CD4-positive, alpha-beta memory T cell (primary cell): ENCODE results near the gene CCDC69. TPM values are rescaled to one million over a fixed set of nuclear protein-coding genes. Genes with fewer than 3 reads are reported as not detected.
A peak's percentile ranks its signal among the peaks of the same experiment; 100 is the strongest.

Source experiments
- CTCF ChIA-PET: fragments of 350-600 bp; sonication (Branson Sonifier 250); formaldehyde crosslinking; loops from one replicate; lab custom pipeline; 2021; ENCODE audit warnings: inconsistent platforms; ENCODE audit not compliant: partially characterized antibody; lab: Charles Lee
- POLR2A ChIA-PET: fragments of 350-600 bp; sonication (Branson Sonifier 250); formaldehyde crosslinking; loops from one replicate; lab custom pipeline; 2021; ENCODE audit not compliant: partially characterized antibody; lab: Charles Lee
- DNase-seq, 5 donors: peaks; one replicate each; pipeline versions ENCODE4 v3.0.0 to v3.0.0-alpha.2; 2020 to 2022; ENCODE audit warnings: mixed read lengths in 1 of 5
- H3K27ac ChIP-seq: one replicate; pipeline ENCODE4 v1.7.0; 2013; ENCODE audit warnings: low read depth, low read length
- H3K27me3 ChIP-seq: 2 replicates; pipeline ENCODE4 v1.7.0; 2013; ENCODE audit warnings: mild to moderate bottlenecking, low read length, moderate library complexity; ENCODE audit not compliant: insufficient read depth
- H3K36me3 ChIP-seq: 2 replicates; pipeline ENCODE4 v1.7.0; 2013; ENCODE audit warnings: mild to moderate bottlenecking, low read length, moderate library complexity; ENCODE audit not compliant: insufficient read depth
- H3K4me1 ChIP-seq: 2 replicates; pipeline ENCODE4 v1.7.0; 2013; ENCODE audit warnings: mild to moderate bottlenecking, low read length, moderate library complexity; ENCODE audit not compliant: insufficient read depth
- H3K4me3 ChIP-seq, 2 donors: one replicate each; pipeline ENCODE4 v1.7.0; 2013; ENCODE audit warnings: low read length in 2 of 2, mild to moderate bottlenecking in 1 of 2
- H3K9me3 ChIP-seq, 2 donors: one replicate each; pipeline ENCODE4 v1.7.0; 2013; ENCODE audit warnings: low read length in 2 of 2, control low read depth in 1 of 2; ENCODE audit not compliant: control insufficient read depth in 1 of 2
- H3K27ac Mint-ChIP-seq, 7 donors: one replicate each; pipeline ENCODE4 v1.8.0; 2020 to 2021; ENCODE audit warnings: mixed read lengths in 7 of 7, mild to moderate bottlenecking in 6 of 7, inconsistent platforms in 3 of 7, moderate library complexity in 3 of 7
- H3K27me3 Mint-ChIP-seq, 2 donors: one replicate each; pipeline ENCODE4 v1.8.0; 2020 to 2021; ENCODE audit warnings: mixed read lengths in 2 of 2
- H3K36me3 Mint-ChIP-seq, 2 donors: one replicate each; pipeline ENCODE4 v1.8.0; 2020 to 2021; ENCODE audit warnings: mixed read lengths in 2 of 2, inconsistent platforms in 1 of 2, mild to moderate bottlenecking in 1 of 2
- H3K4me1 Mint-ChIP-seq, 4 donors: one replicate each; pipeline ENCODE4 v1.8.0; 2020 to 2021; ENCODE audit warnings: mixed read lengths in 4 of 4, mild to moderate bottlenecking in 1 of 4
- H3K4me3 Mint-ChIP-seq, 8 donors: one replicate each; pipeline ENCODE4 v1.8.0; 2020 to 2021; ENCODE audit warnings: mixed read lengths in 8 of 8, mild to moderate bottlenecking in 7 of 8, moderate library complexity in 6 of 8, inconsistent platforms in 3 of 8
- H3K9me3 Mint-ChIP-seq, 8 donors: one replicate each; pipeline ENCODE4 v1.8.0; 2020 to 2021; ENCODE audit warnings: mixed read lengths in 8 of 8, mild to moderate bottlenecking in 5 of 8, inconsistent platforms in 3 of 8, moderate library complexity in 1 of 8
- intact Hi-C: fragments of 100-400 bp; cut with micrococcal nuclease; formaldehyde crosslinking; loops from one replicate; pipeline ENCODE4 v1.15.1; 2023
- polyA plus RNA-seq, 2 donors: library from polyadenylated mRNA; unstranded; fragments of 300-500 nt; fragmentation: Illumina TruSeq; gene quantifications; one replicate each; pipeline ENCODE4 v1.2.3, GENCODE V29; 2021
- total RNA-seq, 2 experiments: library from RNA; stranded (reverse); gene quantifications; one replicate each; pipeline ENCODE4 v1.2.3, GENCODE V29; 2021

The CCDC69 gene
- total and polyA plus RNA-seq, 4 experiments from 2014 or later = 38.9 to 93.9 (median 88.2) TPM

GRCh38 chr5:151191661-151192060 is 32.2 kb downstream of the CCDC69 start:
- Histone ChIP-seq H3K9me3 (no peaks in the 10 kb centered on the region), H3K27ac (no peak overlapping the region), H3K27me3 (no peaks in the 10 kb centered on the region), H3K4me3 (no peak overlapping the region), H3K36me3 (peaks cover 23% of the 10 kb centered on the region), H3K4me1 (peaks cover 18% of the 10 kb centered on the region)
- intact Hi-C loops = no loop called here
- POLR2A ChIA-PET = interaction anchor here (0.5 to 2.0 kb wide), 5 partner anchors 14 to 53 kb away, joined by 3 to 12 read pairs (median 3); partner anchors contain the start of gene CCDC69
- CTCF ChIA-PET = interaction anchor here (0.6 to 2.2 kb wide), 8 partner anchors 12 to 77 kb away, joined by 3 to 9 read pairs (median 3); partner anchors contain the start of gene CCDC69
- Mint-ChIP-seq H3K36me3 (peaks cover 72 to 79% of the 10 kb centered on the region in 2 donors), H3K4me3 (peak overlapping the region in 3 of 8 donors; percentile 0 to 68 (median 4)), H3K27me3 (no peaks in the 10 kb centered on the region), H3K4me1 (peaks cover 32 to 68% (median 56%) of the 10 kb centered on the region in 4 donors), H3K27ac (peak overlapping the region in 4 of 7 donors; percentile 19 to 52 (median 39)), H3K9me3 (peaks cover 0 to 36% (median 14%) of the 10 kb centered on the region in 8 donors)
- DNase-seq = no peak

DNA sequence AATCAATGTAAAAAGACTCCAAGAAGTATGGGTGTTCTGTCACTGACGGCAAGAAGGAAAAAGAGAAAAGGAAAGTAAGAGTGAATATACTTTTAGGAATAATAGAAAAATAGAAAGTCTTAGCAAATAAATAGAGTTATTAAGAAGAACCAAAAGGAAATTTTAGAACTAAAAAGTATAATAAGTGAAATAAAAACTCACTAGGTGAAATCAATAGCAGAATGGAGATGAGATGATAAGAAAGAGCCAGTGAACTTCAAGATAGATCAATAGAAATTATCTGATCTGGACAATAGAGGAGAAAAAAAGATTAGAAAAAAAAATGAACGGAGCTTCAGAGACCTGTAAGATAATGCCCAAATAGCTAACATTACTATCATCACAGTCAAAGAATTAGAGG is 34.7 kb downstream of the CCDC69 start:
- ChIA-PET POLR2A (no interaction called here), CTCF (interaction anchor here (1.0 to 1.6 kb wide), 7 partner anchors 13 to 74 kb away, joined by 3 to 8 read pairs (median 5); no protein-coding TSS in a partner anchor)
- Histone ChIP-seq H3K9me3 (no peaks in the 10 kb centered on the region), H3K36me3 (peaks cover 45% of the 10 kb centered on the region), H3K27ac (no peak overlapping the region), H3K4me3 (no peak overlapping the region), H3K27me3 (no peaks in the 10 kb centered on the region), H3K4me1 (no peaks in the 10 kb centered on the region)
- Mint-ChIP-seq H3K9me3 (peaks cover 0 to 36% (median 14%) of the 10 kb centered on the region in 8 donors), H3K36me3 (peaks cover 73 to 79% of the 10 kb centered on the region in 2 donors), H3K27me3 (no peaks in the 10 kb centered on the region), H3K4me3 (peak overlapping the region in 1 of 8 donors; percentile 22), H3K27ac (peak overlapping the region in 3 of 7 donors; percentile 12 to 22 (median 16)), H3K4me1 (peaks cover 26 to 46% (median 40%) of the 10 kb centered on the region in 4 donors)
- no peak for DNase-seq
- intact Hi-C loops = no loop called here

- Mint-ChIP-seq H3K36me3 (peaks cover 64 to 77% of the 10 kb centered on the region in 2 donors), H3K4me3 (no peak overlapping the region), H3K9me3 (peaks cover 0 to 27% (median 10%) of the 10 kb centered on the region in 8 donors), H3K4me1 (peaks cover 18 to 33% (median 25%) of the 10 kb centered on the region in 4 donors), H3K27me3 (no peaks in the 10 kb centered on the region), H3K27ac (peak overlapping the region in 3 of 7 donors; percentile 21 to 77 (median 76))
- no peak for DNase-seq
- Histone ChIP-seq H3K36me3 (peaks cover 69% of the 10 kb centered on the region), H3K4me1 (no peaks in the 10 kb centered on the region), H3K4me3 (no peak overlapping the region), H3K9me3 (no peaks in the 10 kb centered on the region), H3K27me3 (no peaks in the 10 kb centered on the region), H3K27ac (no peak overlapping the region)
- POLR2A ChIA-PET = no interaction called here
- intact Hi-C loops = no loop called here
- CTCF ChIA-PET = interaction anchor here (1.4 kb wide), 1 partner anchor 61 kb away, joined by 4 read pairs; no protein-coding TSS in a partner anchor
These were observed 37.4 kb downstream of the CCDC69 start for GRCh38 chr5:151186538-151186937.

GRCh38 chr5:151186052-151186451 is 37.8 kb downstream of the CCDC69 start:
- Histone ChIP-seq H3K36me3 (peaks cover 72% of the 10 kb centered on the region), H3K27me3 (no peaks in the 10 kb centered on the region), H3K9me3 (no peaks in the 10 kb centered on the region), H3K27ac (no peak overlapping the region), H3K4me3 (no peak overlapping the region), H3K4me1 (no peaks in the 10 kb centered on the region)
- ChIA-PET POLR2A (no interaction called here), CTCF (interaction anchor here (1.4 kb wide), 1 partner anchor 60 kb away, joined by 4 read pairs; no protein-coding TSS in a partner anchor)
- Mint-ChIP-seq H3K9me3 (peaks cover 0 to 22% (median 6%) of the 10 kb centered on the region in 8 donors), H3K27me3 (no peaks in the 10 kb centered on the region), H3K27ac (peak overlapping the region in 3 of 7 donors; percentile 10 to 62 (median 29)), H3K36me3 (peaks cover 59 to 76% of the 10 kb centered on the region in 2 donors), H3K4me1 (peaks cover 14 to 28% (median 21%) of the 10 kb centered on the region in 4 donors), H3K4me3 (no peak overlapping the region)
- DNase-seq = no peak
- intact Hi-C loops = no loop called here

GRCh38 chr5:151184316-151185042 is 39.4 kb downstream of the CCDC69 start:
- CTCF ChIA-PET = interaction anchor here (1.2 to 3.1 kb wide), 6 partner anchors 19 to 133 kb away, joined by 3 to 16 read pairs (median 6); no protein-coding TSS in a partner anchor
- Mint-ChIP-seq H3K4me1 (peaks cover 11 to 14% (median 12%) of the 10 kb centered on the region in 4 donors), H3K9me3 (peaks cover 0 to 9% (median 5%) of the 10 kb centered on the region in 8 donors), H3K27ac (no peak overlapping the region), H3K36me3 (peaks cover 52 to 73% of the 10 kb centered on the region in 2 donors), H3K4me3 (no peak overlapping the region), H3K27me3 (no peaks in the 10 kb centered on the region)
- POLR2A ChIA-PET = interaction anchor here (0.6 to 1.5 kb wide), 3 partner anchors 18 to 54 kb away, joined by 3 to 5 read pairs (median 3); no protein-coding TSS in a partner anchor
- no peak overlapping the region for H3K4me3 ChIP-seq
- intact Hi-C loops = no loop called here
- no peaks in the 10 kb centered on the region for H3K9me3 ChIP-seq
- H3K36me3 ChIP-seq = peaks cover 65% of the 10 kb centered on the region
- no peak for DNase-seq
- no peak overlapping the region for H3K27ac ChIP-seq
- H3K4me1 ChIP-seq = no peaks in the 10 kb centered on the region
- no peaks in the 10 kb centered on the region for H3K27me3 ChIP-seq

DNA sequence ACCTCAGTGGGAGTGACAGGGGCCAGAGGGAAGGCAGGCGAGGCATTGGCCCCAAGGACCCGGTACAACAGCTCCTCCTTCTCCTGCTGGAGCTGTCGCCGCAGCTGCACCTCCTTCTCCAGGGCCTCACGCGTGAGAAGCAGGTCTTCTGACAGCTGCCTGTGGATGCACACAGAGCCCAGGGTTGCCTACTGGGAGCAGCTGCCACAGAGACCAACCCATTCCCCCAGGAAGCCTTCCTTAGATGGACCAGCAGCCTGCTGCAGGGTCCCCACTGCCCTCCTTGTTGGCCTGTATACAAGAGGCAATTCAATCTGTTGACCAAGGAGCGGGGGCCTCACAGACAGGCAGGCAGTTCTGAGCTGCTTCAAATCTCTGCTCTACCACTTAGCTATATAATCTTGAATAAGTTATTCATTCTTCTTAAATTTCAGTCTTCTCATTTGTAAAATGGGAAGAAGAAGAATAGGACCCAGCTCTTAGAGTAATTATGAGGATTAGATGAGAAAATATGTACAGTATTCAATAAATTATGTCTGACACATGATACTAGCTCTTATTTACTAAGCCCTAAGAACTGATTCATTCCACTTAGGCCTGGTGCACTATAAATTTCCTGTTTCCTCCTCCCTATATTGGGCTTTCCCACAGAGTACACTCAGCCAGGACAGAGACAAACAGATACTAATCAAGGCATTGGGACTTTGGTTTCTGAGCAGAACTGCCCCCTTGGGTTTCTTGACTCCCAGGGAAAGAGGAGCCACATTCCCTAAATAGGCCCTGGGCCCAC is 40.2 kb downstream of the CCDC69 start:
- intact Hi-C loops = no loop called here
- H3K9me3 Mint-ChIP-seq = peaks cover 0 to under 1% (median 0%) of the 10 kb centered on the region in 8 donors
- Histone ChIP-seq H3K36me3 (peaks cover 66% of the 10 kb centered on the region), H3K27ac (no peak overlapping the region), H3K4me1 (no peaks in the 10 kb centered on the region), H3K27me3 (no peaks in the 10 kb centered on the region), H3K9me3 (no peaks in the 10 kb centered on the region), H3K4me3 (no peak overlapping the region)
- H3K27me3 Mint-ChIP-seq = no peaks in the 10 kb centered on the region
- POLR2A ChIA-PET = interaction anchor here (0.6 to 1.2 kb wide), 4 partner anchors 10 to 55 kb away, joined by 3 to 4 read pairs (median 3); partner anchors contain the start of gene CCDC69
- peaks cover 49 to 72% of the 10 kb centered on the region in 2 donors for H3K36me3 Mint-ChIP-seq
- H3K4me1 Mint-ChIP-seq = peaks cover 8 to 11% (median 10%) of the 10 kb centered on the region in 4 donors
- peak overlapping the region in 4 of 7 donors; percentile 29 to 63 (median 40) for H3K27ac Mint-ChIP-seq
- H3K4me3 Mint-ChIP-seq = no peak overlapping the region
- DNase-seq = no peak
- CTCF ChIA-PET = interaction anchor here (1.2 to 3.1 kb wide), 6 partner anchors 19 to 132 kb away, joined by 3 to 16 read pairs (median 6); no protein-coding TSS in a partner anchor
